RWPE2 (cell line): ENCODE results near the gene PRKAG2.
A peak's percentile ranks its signal among the peaks of the same experiment; 100 is the strongest.

Experiments used
- ATAC-seq: fragments of 200-7000 bp; cut with Tn5 transposase; 3 replicates; pipeline ENCODE4 v1.9.1; 2021; ENCODE audit warnings: low read depth
- DNase-seq: peaks from one replicate; pipeline ENCODE4 v3.0.0-alpha.2; 2020; ENCODE audit warnings: low spot score
- H3K27ac ChIP-seq: fragments of 450-650 bp; 2 replicates; pipeline ENCODE4 v1.5.1; 2017; ENCODE audit warnings: mild to moderate bottlenecking; ENCODE audit not compliant: poor library complexity, severe bottlenecking
- H3K27me3 ChIP-seq: fragments of 250-450 bp; sonication (Bioruptor Pico); 2 replicates; pipeline ENCODE4 v1.5.1; 2021; ENCODE audit warnings: mild to moderate bottlenecking, moderate library complexity; ENCODE audit not compliant: insufficient read depth, poor library complexity, severe bottlenecking
- H3K36me3 ChIP-seq: fragments of 250-450 bp; sonication (Bioruptor Pico); 2 replicates; pipeline ENCODE4 v1.5.1; 2020; ENCODE audit warnings: low read depth, mild to moderate bottlenecking, moderate library complexity
- H3K4me1 ChIP-seq: fragments of 250-450 bp; sonication (Bioruptor Pico); 2 replicates; pipeline ENCODE4 v1.5.1; 2021; ENCODE audit warnings: mild to moderate bottlenecking, moderate library complexity; ENCODE audit not compliant: insufficient read depth, poor library complexity, severe bottlenecking
- H3K4me3 ChIP-seq: fragments of 250-450 bp; sonication (Bioruptor Pico); 2 replicates; pipeline ENCODE4 v1.5.1; 2021; ENCODE audit warnings: mild to moderate bottlenecking, moderate library complexity; ENCODE audit not compliant: severe bottlenecking
- H3K9me3 ChIP-seq: fragments of 250-450 bp; sonication (Bioruptor Pico); 2 replicates; pipeline ENCODE4 v1.5.1; 2021; ENCODE audit warnings: mild to moderate bottlenecking, moderate library complexity; ENCODE audit not compliant: severe bottlenecking
- CTCF ChIP-seq: fragments of 450-650 bp; IDR thresholded peaks from one replicate; pipeline ENCODE4 v1.5.1; 2017; ENCODE audit warnings: mild to moderate bottlenecking, moderate library complexity; ENCODE audit not compliant: poor library complexity, severe bottlenecking

Gene PRKAG2

GRCh38 chr7:151506901-151507382, 370.0 kb downstream of the PRKAG2 start:
- no peaks in the 10 kb centered on the region for H3K9me3 ChIP-seq
- H3K27me3 ChIP-seq = no peaks in the 10 kb centered on the region
- H3K4me3 ChIP-seq = no peak overlapping the region
- peaks cover 47% of the 10 kb centered on the region for H3K4me1 ChIP-seq
- peak overlapping the region; percentile 17 for H3K27ac ChIP-seq
- H3K36me3 ChIP-seq = peaks cover 3% of the 10 kb centered on the region; the same call in 1 of the 2 replicates
- ATAC-seq = peak; percentile 32; the same call in 2 of the 3 replicates
- TF ChIP-seq CTCF = peak; percentile 24
- DNase-seq = no peak
